Airway epithelial cell (primary cell): ENCODE results near the gene TFPT. TPM values are rescaled to one million over a fixed set of nuclear protein-coding genes. Genes with fewer than 3 reads are reported as not detected.

ENCODE experiments used
- total RNA-seq: library from RNA; depleted of rRNA; stranded (reverse); fragments of >200 nt; gene quantifications from 2 replicates; pipeline ENCODE4 v1.2.3, GENCODE V29; 2015

Gene TFPT
- 13.3 and 14.4 TPM in 2 replicates for total RNA-seq

DNA sequence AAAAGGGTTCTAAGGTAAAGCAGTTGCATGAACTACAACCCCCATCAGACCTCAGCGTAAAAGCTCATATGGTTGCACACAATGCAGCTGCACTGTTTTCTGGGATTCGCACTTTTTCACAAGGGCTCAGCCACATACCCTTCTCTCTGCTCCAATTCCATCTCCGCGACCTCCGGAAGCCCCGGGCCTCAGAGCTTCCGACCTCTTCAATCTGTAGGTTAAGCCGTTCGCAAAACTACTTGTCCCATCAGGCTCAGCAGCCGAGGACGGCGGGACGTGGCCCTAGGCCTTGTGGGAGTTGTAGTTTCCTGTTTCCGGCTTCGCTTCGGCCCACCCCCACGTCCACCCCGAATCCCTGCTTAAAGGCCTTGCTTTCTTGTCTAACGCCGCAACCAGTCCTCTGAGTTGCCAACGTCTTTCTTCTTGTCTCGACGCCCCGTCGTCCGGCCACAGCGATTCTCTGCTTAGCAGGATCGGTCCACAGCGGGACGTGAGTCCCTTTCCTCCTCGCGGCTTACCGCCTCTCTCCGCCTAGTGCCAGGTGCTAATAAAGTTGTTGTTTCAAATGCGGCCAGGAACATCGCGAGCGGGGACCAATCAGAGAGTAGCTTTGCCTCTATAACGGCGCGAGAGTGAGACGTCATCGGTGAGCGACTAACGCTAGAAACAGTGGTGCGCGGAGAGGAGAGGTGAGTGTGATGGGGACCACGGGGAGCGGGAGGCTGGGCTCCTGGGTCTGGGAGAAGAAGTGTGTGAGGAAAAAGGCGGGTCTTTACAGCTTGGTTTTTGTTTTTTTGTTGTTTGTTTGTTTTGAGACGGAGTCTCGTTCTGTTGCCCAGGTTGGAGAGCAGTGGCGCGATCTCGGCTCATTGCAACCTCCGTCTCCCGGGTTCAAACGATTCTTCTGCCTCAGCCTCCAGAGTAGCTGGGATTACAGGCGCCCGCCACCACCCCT is at the start of gene TFPT, which contains the start of gene PRPF31:
TFPT (minus strand) TSS at position 549 of the 955 bp plus-strand sequence; CDS start at position 161, 388 bp downstream.
PRPF31 (plus strand) TSS at position 646 of the 955 bp plus-strand sequence. CDS start 2,525 bp downstream, outside the sequence.

GRCh38 chr19:54159352-54160181 is 44.1 kb upstream of the TFPT start, which contains the start of gene LENG1:
TSS of gene LENG1 (minus strand) at chr19:54159721. CDS start at chr19:54159695, 26 bp downstream.

GRCh38 chr19:54137699-54138488 is 22.4 kb upstream of the TFPT start, which contains the start of gene CNOT3:
TSS of gene CNOT3 (plus strand) at chr19:54137762. CDS start at chr19:54142979, 5,217 bp downstream.

GRCh38 chr19:54102421-54103169 is 12.9 kb downstream of the TFPT start, which contains the start of gene NDUFA3:
TSS of gene NDUFA3 (plus strand) at chr19:54102855. CDS start at chr19:54102879, 24 bp downstream.

DNA sequence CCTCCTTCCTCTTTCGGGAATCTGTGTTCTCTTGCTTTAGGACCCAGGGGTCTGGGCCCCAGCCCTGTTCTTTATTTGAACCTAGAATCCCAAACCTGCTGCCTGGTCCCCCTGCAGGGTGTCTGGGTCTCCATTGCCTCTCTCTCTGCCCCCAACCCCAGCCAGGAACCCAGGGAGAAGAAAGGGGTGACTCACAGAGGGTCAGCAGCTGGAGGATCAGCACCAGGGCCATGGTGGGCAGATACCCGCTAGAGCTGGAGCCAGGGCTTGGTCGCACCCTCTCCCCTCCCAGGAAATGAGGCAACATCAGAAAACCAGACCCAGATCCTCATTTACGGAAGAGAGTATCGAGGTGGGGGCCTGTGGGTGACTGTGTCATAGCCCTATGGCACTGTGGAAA is 14.9 kb downstream of the TFPT start, which contains the start of gene OSCAR:
OSCAR (minus strand) TSS at position 243 of the 400 bp plus-strand sequence; CDS start at position 232, 11 bp downstream.

DNA sequence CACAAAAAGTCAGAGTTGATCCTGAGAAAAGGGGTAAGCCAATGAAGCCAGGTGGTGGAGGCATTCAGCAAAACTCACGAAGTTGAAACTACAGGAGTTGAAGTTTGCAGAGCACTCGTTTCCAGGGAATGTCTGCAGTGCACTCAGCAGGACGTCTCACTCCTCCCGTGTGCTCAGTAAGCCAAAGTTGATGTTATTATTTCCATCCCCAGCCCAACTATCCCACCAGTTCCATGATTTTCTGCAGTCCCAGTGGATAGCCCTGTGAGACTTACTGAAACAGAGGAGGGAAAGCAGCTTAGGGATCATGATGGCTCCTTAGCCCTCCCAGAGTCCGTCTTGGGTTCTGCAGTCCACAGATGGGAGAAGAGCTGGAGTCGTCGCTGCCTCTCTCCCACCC is 34.4 kb downstream of the TFPT start, which contains the start of gene TARM1:
TARM1 (minus strand) TSS at position 334 of the 400 bp plus-strand sequence; CDS start at position 309, 25 bp downstream.

DNA sequence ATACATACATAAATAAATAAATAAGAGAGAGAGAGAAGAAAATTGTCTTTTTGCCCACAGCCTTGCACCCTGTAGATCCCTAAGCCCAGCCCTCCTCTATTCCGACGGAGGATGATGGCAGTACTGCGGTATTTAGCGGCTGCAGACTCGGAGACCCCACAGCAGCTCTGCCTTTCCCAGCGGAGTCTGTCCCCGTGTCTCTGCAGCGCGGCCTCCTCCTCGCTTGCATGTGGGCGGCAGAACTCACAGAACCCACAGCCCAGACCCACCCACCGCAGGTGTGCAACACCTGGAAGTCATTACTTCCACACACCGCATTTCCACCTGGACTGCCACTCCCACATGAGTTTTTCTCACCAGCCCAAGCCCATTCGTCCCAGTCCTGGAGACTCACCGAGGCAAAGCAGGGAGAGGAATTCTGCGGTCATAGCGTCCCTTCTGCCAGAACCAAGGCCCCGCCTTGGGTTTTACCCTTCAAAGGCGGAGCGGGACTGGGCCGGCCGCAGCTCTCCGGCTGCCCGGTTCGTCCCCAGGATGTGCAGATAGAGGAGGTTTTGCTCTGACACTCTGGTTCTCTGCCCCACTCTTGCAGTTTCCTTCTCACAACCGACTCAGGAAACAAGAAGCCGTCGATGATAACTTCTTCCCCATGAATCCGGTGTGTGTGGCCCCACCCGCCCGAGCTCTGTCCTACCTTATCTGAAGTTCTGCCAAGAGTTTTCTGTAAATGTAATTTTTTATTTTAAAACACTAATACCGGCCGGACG is 51.9 kb downstream of the TFPT start, which contains the start of gene VSTM1:
VSTM1 (minus strand) TSS at position 548 of the 767 bp plus-strand sequence; CDS start at position 428, 120 bp downstream.

Other genes with a start within 250 kb of the TFPT start
- gene MYADM, start 247.8 kb downstream of the TFPT start, total RNA-seq: 18.0 and 24.8 TPM in 2 replicates
- gene PRKCG, start 233.5 kb downstream of the TFPT start, total RNA-seq: not detected in 2 replicates
- gene CACNG7, start 206.4 kb downstream of the TFPT start, total RNA-seq: not detected in 2 replicates
- gene CACNG8, start 152.7 kb downstream of the TFPT start, total RNA-seq: 0.14 TPM in 1 of 2 replicates, not detected in the other
- gene CACNG6, start 124.0 kb downstream of the TFPT start, total RNA-seq: not detected in 2 replicates
- not detected in 2 replicates for gene VSTM1, start 51.8 kb downstream of the TFPT start, total RNA-seq
- not detected in 2 replicates for gene TARM1, start 34.3 kb downstream of the TFPT start, total RNA-seq
- gene OSCAR, start 14.9 kb downstream of the TFPT start, total RNA-seq: 0.19 and 0.21 TPM in 2 replicates
- 26.7 and 43.4 TPM in 2 replicates for gene NDUFA3, start 12.8 kb downstream of the TFPT start, total RNA-seq
- 61.1 and 69.6 TPM in 2 replicates for gene PRPF31, start 97 bp upstream of the TFPT start, total RNA-seq
- gene CNOT3, start 22.1 kb upstream of the TFPT start, total RNA-seq: 11.8 and 21.2 TPM in 2 replicates
- 5.9 and 9.0 TPM in 2 replicates for gene LENG1, start 44.1 kb upstream of the TFPT start, total RNA-seq
- 12.6 and 12.8 TPM in 2 replicates for gene TMC4, start 57.5 kb upstream of the TFPT start, total RNA-seq
- gene MBOAT7, start 73.9 kb upstream of the TFPT start, total RNA-seq: 119 and 133 TPM in 2 replicates
- 160 and 172 TPM in 2 replicates for gene TSEN34, start 75.7 kb upstream of the TFPT start, total RNA-seq
- gene RPS9, start 85.2 kb upstream of the TFPT start, total RNA-seq: 2,280 and 2,710 TPM in 2 replicates
- gene LILRB3, start 107.3 kb upstream of the TFPT start, total RNA-seq: not detected in 2 replicates
- gene LILRA6, start 127.1 kb upstream of the TFPT start, total RNA-seq: not detected in 2 replicates
- not detected in 2 replicates for gene LILRB5, start 141.6 kb upstream of the TFPT start, total RNA-seq
- gene LILRB2, start 165.5 kb upstream of the TFPT start, total RNA-seq: not detected in 2 replicates
- not detected in 2 replicates for gene LILRA5, start 197.5 kb upstream of the TFPT start, total RNA-seq
- gene LILRA4, start 223.5 kb upstream of the TFPT start, total RNA-seq: not detected in 2 replicates
- gene LAIR1, start 249.3 kb upstream of the TFPT start, total RNA-seq: not detected in 2 replicates